Aorta (tissue), 5 donors: ENCODE data around the gene STARD7. TPM values are rescaled to one million over a fixed set of nuclear protein-coding genes. Genes with fewer than 3 reads are reported as not detected.
"Not testable (repeated sequence)": the region's sequence is repeated elsewhere in the genome, so short reads cannot be mapped to it uniquely, and the experiment has no call there.

ENCODE experiments used
- ATAC-seq: fragments of 200-7000 bp; cut with Tn5 transposase; one replicate; pipeline ENCODE4 v1.9.1; 2022; ENCODE audit warnings: moderate library complexity; ENCODE audit not compliant: low FRiP score
- DNase-seq, 2 donors: peaks; one replicate each; pipeline ENCODE4 v3.0.0-alpha.2; 2020
- H3K27ac ChIP-seq, 2 donors: one replicate each; pipeline ENCODE4 v1.5.1; 2013; ENCODE audit warnings: low read length in 2 of 2, mild to moderate bottlenecking in 2 of 2, moderate library complexity in 2 of 2, control low read depth in 1 of 2, inconsistent platforms in 1 of 2, low read depth in 1 of 2
- H3K27me3 ChIP-seq, 2 donors: one replicate each; pipeline ENCODE4 v1.6.1; 2013; ENCODE audit warnings: control low read depth in 1 of 2, low read length in 1 of 2, mild to moderate bottlenecking in 1 of 2, moderate library complexity in 1 of 2; ENCODE audit not compliant: insufficient read depth in 2 of 2, control insufficient read depth in 1 of 2
- H3K36me3 ChIP-seq, 2 donors: one replicate each; pipeline ENCODE4 v1.6.1; 2013; ENCODE audit warnings: control low read depth in 1 of 2, low read length in 1 of 2, mild to moderate bottlenecking in 1 of 2; ENCODE audit not compliant: insufficient read depth in 2 of 2, control insufficient read depth in 1 of 2
- H3K4me1 ChIP-seq, 2 donors: one replicate each; pipeline ENCODE4 v1.6.1; 2013; ENCODE audit warnings: low read length in 2 of 2, control low read depth in 1 of 2, mild to moderate bottlenecking in 1 of 2, moderate library complexity in 1 of 2; ENCODE audit not compliant: insufficient read depth in 2 of 2, control insufficient read depth in 1 of 2
- H3K4me3 ChIP-seq, 2 donors: one replicate each; pipeline ENCODE4 v1.5.1; 2013; ENCODE audit warnings: low read length in 2 of 2, control low read depth in 1 of 2, mild to moderate bottlenecking in 1 of 2
- H3K9me3 ChIP-seq: one replicate; pipeline ENCODE4 v1.6.1; 2013; ENCODE audit warnings: mild to moderate bottlenecking, low read length; ENCODE audit not compliant: control insufficient read depth
- WGBS, 2 donors: extraction: QIAGEN DNeasy Blood & Tissue Kit; methylation state at CpG; one replicate each; pipeline ENCODE4 v1.1.7; 2013; 5-methylcytosine and 5-hydroxymethylcytosine counted together
- intact Hi-C, 2 donors: fragments of 100-400 bp; cut with DNase I; formaldehyde crosslinking; loops; one replicate each; pipeline versions ENCODE4 v1.14.2 to v1.15.0; 2022
- polyA plus RNA-seq, 2 donors: library from polyadenylated mRNA; stranded (reverse); fragments of 200-250 nt; gene quantifications; one replicate each; pipeline ENCODE4 v1.2.3, GENCODE V29; 2013
- total RNA-seq, 2 donors: library from RNA; stranded (reverse); fragmentation: NEBNext Ultra II Directional; extraction: Animal tissue kit (Norgen Biotek cat#: 25700); gene quantifications; one replicate each; pipeline ENCODE4 v1.2.1, GENCODE V29; 2021
- donor health status: healthy with polysubstance abuse.
- donor health status: Bipolar disorder and iron deficiency.
- donor health status: DM: no; HTN: no; CAD: no.
- donor health status: DM: no; HTN: no; CAD: no.
- donor health status: DM: yes; HTN: yes; CAD: no.

STARD7 gene
- total and polyA plus RNA-seq, 4 donors: 23.8 to 72.7 (median 52.8) TPM

GRCh38 chr2:96141624-96141967 lies 67.0 kb downstream of the STARD7 start:
- not testable (repeated sequence) for ATAC-seq, H3K27ac ChIP-seq, H3K36me3 ChIP-seq, H3K4me3 ChIP-seq, H3K27me3 ChIP-seq, H3K9me3 ChIP-seq, H3K4me1 ChIP-seq
- intact Hi-C loops: loop anchor here in 1 of 2 donors (5.0 to 10.0 kb wide), 2 partner anchors 121 to 363 kb away; partner anchors contain the start of gene NEURL3
- WGBS, 2 donors: 94 to 97% methylated on average over 5 of the region's 5 CpGs
- peak in 1 of 2 donors; percentile 27 for DNase-seq

- WGBS, 2 donors: 94 to 95% methylated on average over 13 of the region's 13 CpGs
- intact Hi-C loops: loop anchor here in 1 of 2 donors (5.0 to 10.0 kb wide), 2 partner anchors 121 to 364 kb away; partner anchors contain the start of gene NEURL3
- H3K27ac ChIP-seq: no peak overlapping the region
- no peak overlapping the region for H3K4me3 ChIP-seq
- ATAC-seq (no peak), DNase-seq (peak; percentile 23)
- no peaks in the 10 kb centered on the region for H3K36me3 ChIP-seq
- no peaks in the 10 kb centered on the region for H3K9me3 ChIP-seq
- H3K4me1 ChIP-seq: no peaks in the 10 kb centered on the region
- no peaks in the 10 kb centered on the region for H3K27me3 ChIP-seq
Measured at GRCh38 chr2:96140941-96141623, 67.5 kb downstream of the STARD7 start.

GRCh38 chr2:96139181-96139758 lies 69.4 kb downstream of the STARD7 start:
- H3K27ac ChIP-seq: no peak overlapping the region
- H3K36me3 ChIP-seq: no peaks in the 10 kb centered on the region
- H3K4me3 ChIP-seq: no peak overlapping the region
- intact Hi-C loops: loop anchor here (2.0 to 10.0 kb wide), 3 partner anchors 33 to 366 kb away; partner anchors contain the start of gene NEURL3 (in 1 of the 2)
- H3K9me3 ChIP-seq: no peaks in the 10 kb centered on the region
- no peak for ATAC-seq
- no peaks in the 10 kb centered on the region for H3K4me1 ChIP-seq
- WGBS, 2 donors: 91 to 94% methylated on average over 7 of the region's 7 CpGs
- no peaks in the 10 kb centered on the region for H3K27me3 ChIP-seq
- DNase-seq: peak in 1 of 2 donors; percentile 36

- Histone ChIP-seq H3K9me3 (no peaks in the 10 kb centered on the region), H3K27me3 (no peaks in the 10 kb centered on the region), H3K4me3 (no peak within 1 kb of the TSS), H3K4me1 (no peaks in the 10 kb centered on the region), H3K27ac (no peak within 1 kb of the TSS), H3K36me3 (no peaks in the 10 kb centered on the region)
- intact Hi-C loops: loop anchor here (2.0 to 10.0 kb wide), 3 partner anchors 34 to 366 kb away; partner anchors contain the start of gene NEURL3 (in 1 of the 2)
- ATAC-seq (no peak), DNase-seq (peak in 1 of 2 donors; percentile 52)
- 25 to 32% methylated on average over 15 to 17 of the region's 17 CpGs for WGBS, 2 donors
Measured at GRCh38 chr2:96138179-96139145, 70.2 kb downstream of the STARD7 start, which contains the start of gene ASTL. ASTL (minus strand) TSS chr2:96138502; CDS start chr2:96138436, 66 bp downstream.

- no peak for ATAC-seq
- no peak overlapping the region for H3K4me3 ChIP-seq
Measured at GRCh38 chr2:96137321-96138178, 71.1 kb downstream of the STARD7 start.

GRCh38 chr2:96136129-96136720 lies 72.4 kb downstream of the STARD7 start:
- no peak overlapping the region for H3K27ac ChIP-seq
- WGBS, 2 donors: 89 to 90% methylated on average over 8 of the region's 8 CpGs
- intact Hi-C loops: loop anchor here (5.0 to 10.0 kb wide), 2 partner anchors 36 to 369 kb away; partner anchors contain the start of gene NEURL3 (in 1 of the 2)
- no peaks in the 10 kb centered on the region for H3K27me3 ChIP-seq
- no peak overlapping the region for H3K4me3 ChIP-seq
- H3K9me3 ChIP-seq: no peaks in the 10 kb centered on the region
- no peaks in the 10 kb centered on the region for H3K36me3 ChIP-seq
- no peak for ATAC-seq
- H3K4me1 ChIP-seq: no peaks in the 10 kb centered on the region
- DNase-seq: no peak

More at GRCh38 chr2:96137321-96138178, 71.1 kb downstream of the STARD7 start:
- no peaks in the 10 kb centered on the region for H3K27me3 ChIP-seq
- H3K27ac ChIP-seq: no peak overlapping the region
- H3K4me1 ChIP-seq: no peaks in the 10 kb centered on the region
- peak in 1 of 2 donors; percentile 26 for DNase-seq
- intact Hi-C loops: loop anchor here (2.0 to 10.0 kb wide), 3 partner anchors 35 to 367 kb away; partner anchors contain the start of gene NEURL3 (in 1 of the 2)
- H3K9me3 ChIP-seq: no peaks in the 10 kb centered on the region
- no peaks in the 10 kb centered on the region for H3K36me3 ChIP-seq
- WGBS, 2 donors: 87 to 92% methylated on average over 15 of the region's 15 CpGs

GRCh38 chr2:96135621-96136020 lies 73.0 kb downstream of the STARD7 start:
- DNase-seq (no peak), ATAC-seq (no peak)
- WGBS, 2 donors: 86 to 89% methylated on average over 5 of the region's 5 CpGs
- no peak overlapping the region for H3K4me3 ChIP-seq
- intact Hi-C loops: loop anchor here (5.0 to 10.0 kb wide), 2 partner anchors 37 to 369 kb away; partner anchors contain the start of gene NEURL3 (in 1 of the 2)
- H3K27me3 ChIP-seq: no peaks in the 10 kb centered on the region
- no peaks in the 10 kb centered on the region for H3K4me1 ChIP-seq
- no peak overlapping the region for H3K27ac ChIP-seq
- H3K9me3 ChIP-seq: no peaks in the 10 kb centered on the region
- H3K36me3 ChIP-seq: no peaks in the 10 kb centered on the region
